Motor neuron (in vitro differentiated cells): ENCODE data around the gene FIGN. TPM values are rescaled to one million over a fixed set of nuclear protein-coding genes. Genes with fewer than 3 reads are reported as not detected.

Source experiments
- ATAC-seq, 8 experiments: fragments of 200-7000 bp; cut with Tn5 transposase; replicated peaks in 6 of 8; 2 replicates each; pipeline ENCODE4 v1.8.0; 2021; ENCODE audit warnings: mild to moderate bottlenecking in 8 of 8, moderate library complexity in 8 of 8
- H3K27ac ChIP-seq, 2 donors: fragments of 250-450 bp; sonication (Bioruptor Pico); 2 replicates each; pipeline ENCODE4 v1.9.0; 2021; ENCODE audit warnings: antibody characterized with exemption in 2 of 2, mild to moderate bottlenecking in 2 of 2, moderate library complexity in 1 of 2
- H3K4me1 ChIP-seq, 2 donors: fragments of 250-450 bp; sonication (Bioruptor Pico); replicated peaks in 1 of 2; 2 replicates each; pipeline ENCODE4 v1.6.1; 2021; ENCODE audit warnings: antibody characterized with exemption in 2 of 2, mild to moderate bottlenecking in 2 of 2, moderate library complexity in 1 of 2
- H3K4me3 ChIP-seq, 5 donors: fragments of 250-450 bp; sonication (Bioruptor Pico); 2 replicates each; pipeline ENCODE4 v1.9.0; 2021; ENCODE audit warnings: antibody characterized with exemption in 5 of 5, mild to moderate bottlenecking in 5 of 5, moderate library complexity in 4 of 5
- WGBS, 10 experiments: fragments of 450-650 bp; shearing (Covaris generic); methylation state at CpG; one replicate each; pipeline ENCODE4 v1.0.0; 2022; 5-methylcytosine and 5-hydroxymethylcytosine counted together
- in situ Hi-C, 9 experiments: fragments of 400-800 bp; cut with MboI; loops; one replicate each; pipeline ENCODE4 v1.15.0; 2021; ENCODE audit warnings: low sequenced_read_pairs in 9 of 9, low pct_unique_long_range_greater_than_20kb in 2 of 9; ENCODE audit not compliant: unreplicated experiment in 9 of 9
- total RNA-seq, 8 experiments: library from RNA; unstranded; fragments of 300-600 nt; gene quantifications; 2 replicates each; pipeline versions ENCODE4 v1.2.3 to v1.2.4, GENCODE V29; 2022

FIGN gene
- total RNA-seq, 8 experiments from 2014 or later = 2.3 to 14.8 (median 8.6) TPM

DNA sequence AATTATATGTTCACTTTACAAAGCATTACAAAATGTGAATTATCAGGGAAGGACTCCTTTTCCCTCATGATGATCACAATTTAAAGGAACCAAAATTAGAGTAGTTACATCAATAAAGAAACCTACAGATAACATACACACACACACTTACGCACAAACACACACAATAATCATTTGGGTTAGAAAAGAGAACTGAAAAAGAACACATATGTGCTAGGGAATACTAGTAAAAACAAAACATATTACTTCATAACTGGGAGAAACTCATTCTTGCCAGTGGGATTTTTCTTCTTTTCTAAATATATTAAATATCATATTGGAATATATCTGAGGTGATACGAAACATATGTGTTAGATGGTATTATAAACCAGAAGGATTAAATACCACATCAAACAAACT is 42.3 kb downstream of the FIGN start:
- no peak overlapping the region for H3K27ac ChIP-seq
- H3K4me3 ChIP-seq = no peak overlapping the region
- in situ Hi-C loops = no loop called here
- peaks cover 0 to 21% of the 10 kb centered on the region in 2 donors for H3K4me1 ChIP-seq
- ATAC-seq = no peak
- WGBS, 10 experiments = 75 to 100% (median 100%) methylated on average over 1 to 2 of the region's 2 CpGs; no CpG with 5 or more reads in 2 of the 10 experiments

DNA sequence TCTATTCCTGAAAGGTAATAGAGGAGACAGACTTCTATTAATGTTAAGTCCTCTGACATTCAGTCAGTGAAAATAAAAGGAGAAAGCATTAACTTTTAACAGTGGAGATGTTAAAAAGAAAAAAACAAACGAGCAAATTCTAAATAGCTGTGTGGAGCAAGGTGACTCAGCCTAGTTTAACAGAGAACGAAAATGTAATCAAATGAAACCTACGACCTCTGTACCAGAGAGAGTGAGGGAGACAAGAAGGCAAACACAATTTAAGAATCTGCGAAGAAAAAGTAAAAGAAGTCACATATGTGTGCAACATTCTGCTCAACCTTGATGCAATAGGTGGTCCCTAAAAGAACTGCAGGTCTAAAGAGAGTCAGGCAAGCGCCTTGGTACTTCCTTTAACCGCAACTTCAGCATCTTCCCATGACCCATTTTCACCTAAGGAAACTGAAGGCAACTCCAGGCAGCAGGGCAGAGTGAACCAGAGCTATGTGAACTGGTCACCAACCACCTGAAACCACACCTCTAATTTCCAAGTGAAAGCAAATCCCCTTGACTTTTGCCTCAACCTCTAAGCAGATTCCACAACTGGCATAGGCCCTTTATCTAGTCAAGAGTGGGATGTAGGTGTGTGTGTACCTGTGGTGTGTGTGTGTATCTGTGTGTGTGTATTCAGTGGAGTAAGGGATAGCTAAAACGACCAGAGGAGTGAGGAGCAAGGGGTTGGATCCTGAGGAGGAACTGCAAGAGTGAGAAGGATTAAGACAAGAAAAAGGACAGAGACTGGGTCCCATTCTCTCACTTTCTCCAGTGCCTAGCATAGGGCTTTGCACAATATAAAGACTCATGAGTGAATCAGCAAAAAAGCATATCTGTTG is 43.0 kb downstream of the FIGN start:
- no peak for ATAC-seq
- in situ Hi-C loops = no loop called here
- Histone ChIP-seq H3K4me1 (peaks cover 0 to 21% of the 10 kb centered on the region in 2 donors), H3K4me3 (no peak overlapping the region), H3K27ac (no peak overlapping the region)
- WGBS, 10 experiments = 56 to 89% (median 83%) methylated on average over 3 to 7 of the region's 7 CpGs

- Histone ChIP-seq H3K4me3 (no peak overlapping the region), H3K27ac (no peak overlapping the region), H3K4me1 (peaks cover 0 to 25% of the 10 kb centered on the region in 2 donors)
- ATAC-seq = no peak
- in situ Hi-C loops = no loop called here
Measured at GRCh38 chr2:163692081-163692480, 43.7 kb downstream of the FIGN start.

- no peak for ATAC-seq
- Histone ChIP-seq H3K4me1 (peaks cover 0 to 28% of the 10 kb centered on the region in 2 donors), H3K27ac (no peak overlapping the region), H3K4me3 (no peak overlapping the region)
- 31 to 100% (median 69%) methylated on average over 1 to 2 of the region's 2 CpGs; no CpG with 5 or more reads in 1 of the 10 experiments for WGBS, 10 experiments
- in situ Hi-C loops = no loop called here
Measured at GRCh38 chr2:163690896-163691295, 44.9 kb downstream of the FIGN start.

DNA sequence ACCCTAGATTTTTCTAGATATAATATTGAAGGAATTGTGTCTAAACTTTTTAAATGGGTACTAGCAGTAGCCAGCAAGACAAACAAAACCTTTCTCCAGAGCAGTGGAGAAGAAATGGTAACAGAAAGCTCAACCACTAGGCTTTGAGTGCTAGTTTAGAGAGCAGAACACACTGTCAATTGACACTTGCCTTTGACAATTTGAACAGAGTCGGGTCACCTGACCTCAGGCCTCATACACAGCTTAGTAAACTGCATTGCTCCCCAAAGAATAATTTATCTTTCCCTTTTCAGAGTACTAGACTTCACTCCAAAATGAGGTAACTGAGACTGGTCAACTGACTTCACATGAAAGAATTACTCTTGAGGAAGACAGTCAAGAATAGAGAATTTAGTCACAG is 48.6 kb downstream of the FIGN start:
- H3K4me1 ChIP-seq = peaks cover 0 to 25% of the 10 kb centered on the region in 2 donors
- no peak overlapping the region for H3K27ac ChIP-seq
- peak in 4 of 8 experiments; percentile 34 to 68 (median 56) for ATAC-seq
- WGBS, 10 experiments = 17 to 100% (median 82%) methylated on average over 1 of the region's 1 CpG; no CpG with 5 or more reads in 3 of the 10 experiments
- in situ Hi-C loops = no loop called here
- no peak overlapping the region for H3K4me3 ChIP-seq

DNA sequence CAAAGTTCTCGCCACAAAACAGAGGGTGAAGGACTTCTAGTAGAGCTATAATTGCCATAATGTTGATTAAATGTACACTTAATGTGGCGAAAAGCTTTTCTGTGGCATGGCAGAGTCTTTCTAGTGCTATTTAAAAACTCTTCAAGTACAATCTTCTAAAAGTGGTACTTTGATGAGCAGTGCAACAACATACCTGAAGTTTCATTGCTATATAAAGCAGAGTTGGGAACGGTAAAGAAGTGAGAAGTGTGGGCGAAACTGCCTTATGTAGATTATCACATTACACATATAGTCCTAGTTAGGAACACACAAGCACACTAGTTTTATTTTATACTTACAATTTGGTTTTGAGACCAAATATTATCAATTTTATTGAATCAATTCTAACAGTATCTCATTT is 49.5 kb downstream of the FIGN start:
- peaks cover 0 to 25% of the 10 kb centered on the region in 2 donors for H3K4me1 ChIP-seq

GRCh38 chr2:163682695-163683094 is 53.1 kb downstream of the FIGN start:
- H3K4me3 ChIP-seq = no peak overlapping the region
- no peak for ATAC-seq
- peaks cover 0 to 7% of the 10 kb centered on the region in 2 donors for H3K4me1 ChIP-seq
- WGBS, 10 experiments = 13 to 100% (median 86%) methylated on average over 1 of the region's 1 CpG; no CpG with 5 or more reads in 1 of the 10 experiments
- in situ Hi-C loops = no loop called here
- H3K27ac ChIP-seq = no peak overlapping the region

More for the DNA sequence above, 49.5 kb downstream of the FIGN start:
- WGBS, 10 experiments = 0 to 100% (median 64%) methylated on average over 1 to 4 of the region's 4 CpGs; no CpG with 5 or more reads in 1 of the 10 experiments
- Histone ChIP-seq H3K4me3 (no peak overlapping the region), H3K27ac (no peak overlapping the region)
- ATAC-seq = no peak
- in situ Hi-C loops = no loop called here

DNA sequence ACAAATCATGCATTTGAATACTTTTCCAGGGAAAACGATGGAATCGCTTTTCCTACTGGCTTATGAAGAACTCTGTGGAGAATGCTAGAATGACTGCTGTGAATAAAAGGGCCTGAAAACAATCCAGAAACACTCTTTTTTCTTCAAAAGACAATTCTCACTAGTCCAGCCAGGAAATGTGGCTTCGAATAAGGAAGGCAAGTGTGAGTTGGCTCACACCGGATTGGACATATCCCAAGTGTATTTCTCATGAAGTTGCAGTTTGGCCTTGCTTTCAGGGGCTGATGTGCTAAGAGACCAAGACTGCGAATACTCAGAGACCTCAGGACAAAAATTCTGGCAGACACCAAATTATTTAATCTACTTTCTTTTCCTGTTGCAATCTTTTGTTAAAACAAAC is 54.1 kb downstream of the FIGN start:
- Histone ChIP-seq H3K4me3 (no peak overlapping the region), H3K4me1 (no peaks in the 10 kb centered on the region), H3K27ac (no peak overlapping the region)
- in situ Hi-C loops = no loop called here
- 26 to 100% (median 77%) methylated on average over 1 to 5 of the region's 5 CpGs; no CpG with 5 or more reads in 1 of the 10 experiments for WGBS, 10 experiments
- no peak for ATAC-seq

GRCh38 chr2:163675388-163675787 is 60.4 kb downstream of the FIGN start:
- WGBS, 10 experiments = 34 to 90% (median 46%) methylated on average over 2 of the region's 2 CpGs; no CpG with 5 or more reads in 2 of the 10 experiments
- no peak overlapping the region for H3K4me3 ChIP-seq
- in situ Hi-C loops = no loop called here
- ATAC-seq = peak in 4 of 8 experiments; percentile 32 to 100 (median 99)
- H3K4me1 ChIP-seq = peaks cover 0 to 3% of the 10 kb centered on the region in 2 donors
- H3K27ac ChIP-seq = no peak overlapping the region

- Histone ChIP-seq H3K4me3 (no peak overlapping the region), H3K4me1 (peaks cover 0 to 3% of the 10 kb centered on the region in 2 donors), H3K27ac (no peak overlapping the region)
- WGBS, 10 experiments = 83 to 100% (median 100%) methylated on average over 1 to 2 of the region's 2 CpGs; no CpG with 5 or more reads in 2 of the 10 experiments
- ATAC-seq = no peak
- in situ Hi-C loops = no loop called here
Measured at GRCh38 chr2:163673522-163673921, 62.3 kb downstream of the FIGN start.

GRCh38 chr2:163670929-163671328 is 64.9 kb downstream of the FIGN start:
- Histone ChIP-seq H3K4me3 (no peak overlapping the region), H3K4me1 (peaks cover 0 to 3% of the 10 kb centered on the region in 2 donors), H3K27ac (no peak overlapping the region)
- in situ Hi-C loops = no loop called here
- no peak for ATAC-seq
- 80 to 100% (median 98%) methylated on average over 1 to 3 of the region's 3 CpGs; no CpG with 5 or more reads in 2 of the 10 experiments for WGBS, 10 experiments

GRCh38 chr2:163669506-163669905 is 66.3 kb downstream of the FIGN start:
- Histone ChIP-seq H3K4me1 (no peaks in the 10 kb centered on the region), H3K4me3 (no peak overlapping the region), H3K27ac (no peak overlapping the region)
- in situ Hi-C loops = no loop called here
- WGBS, 10 experiments = 70 to 100% (median 100%) methylated on average over 1 to 2 of the region's 2 CpGs
- no peak for ATAC-seq

DNA sequence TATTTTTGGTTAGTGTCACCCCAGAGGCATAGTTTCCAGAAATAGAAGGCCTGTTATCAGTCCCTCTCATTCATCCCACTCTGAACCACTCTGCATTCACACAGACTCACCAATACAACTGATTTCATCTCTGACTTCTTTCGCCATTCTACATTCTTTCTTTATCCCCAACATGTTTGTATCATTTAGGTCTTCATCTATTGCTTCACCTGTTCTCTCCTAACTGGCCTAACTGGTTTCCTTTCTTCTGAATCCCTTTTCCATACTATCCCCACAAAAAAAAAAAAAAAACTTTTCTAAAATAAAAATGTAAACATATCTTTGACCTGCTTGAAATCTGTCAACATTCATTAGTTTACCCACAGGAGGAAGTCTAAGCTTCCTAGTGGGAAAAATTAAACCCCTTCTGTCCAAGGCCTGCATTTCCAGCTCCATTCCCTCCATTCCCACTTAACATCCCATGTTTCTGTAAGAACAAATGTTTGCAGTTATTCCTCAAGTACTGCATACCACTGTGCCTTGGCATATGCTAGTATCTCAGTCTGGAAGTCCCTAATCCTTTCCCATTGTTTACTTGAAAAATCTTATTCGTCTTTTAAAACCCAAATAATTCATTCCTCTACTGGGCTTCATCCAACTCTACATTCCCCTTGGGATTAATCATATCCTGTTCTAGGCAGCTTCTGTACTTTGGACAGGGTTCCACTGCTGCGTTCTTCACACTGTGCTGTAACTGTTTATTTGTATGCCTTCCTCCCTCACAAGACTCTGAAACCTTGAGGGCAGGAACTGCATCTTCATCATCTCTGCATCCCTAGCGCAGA is 68.5 kb downstream of the FIGN start:
- Histone ChIP-seq H3K27ac (no peak overlapping the region), H3K4me3 (no peak overlapping the region), H3K4me1 (no peaks in the 10 kb centered on the region)
- peak in 2 of 8 experiments; percentile 49 to 65 for ATAC-seq
- 40 to 100% (median 76%) methylated on average over 1 to 4 of the region's 4 CpGs; no CpG with 5 or more reads in 2 of the 10 experiments for WGBS, 10 experiments
- in situ Hi-C loops = no loop called here
